ENCODE measurements around the gene CYB561. TPM values are rescaled to one million over a fixed set of nuclear protein-coding genes. Genes with fewer than 3 reads are reported as not detected.

CYB561 gene
- total and polyA plus RNA-seq, 9 of the 15 experiments (the other 6 are each of a cell fraction or from before 2014, with no cell fraction given) = 4.0 to 30.8 (median 17.4) TPM

DNA sequence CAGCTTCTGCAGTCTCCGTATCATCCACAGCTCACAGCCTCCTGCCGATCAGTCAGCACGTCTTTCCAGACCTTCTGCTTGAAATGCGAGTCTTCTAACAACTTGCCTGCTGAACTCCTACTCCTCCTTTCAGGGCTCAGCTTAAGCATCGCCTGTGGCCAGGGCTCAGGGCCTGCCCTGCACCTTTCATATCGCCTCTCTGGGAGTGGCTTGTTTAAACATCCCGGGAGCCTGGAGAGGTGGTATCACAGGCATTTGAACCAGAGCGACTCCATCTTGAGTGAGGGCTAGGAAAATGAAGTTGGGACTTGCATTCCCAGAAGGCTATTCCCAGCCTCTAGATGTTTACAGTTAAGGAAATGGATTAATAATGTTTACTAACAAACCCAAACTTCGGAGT lies 13.9 kb upstream of the CYB561 start (continued):
- TF ChIP-seq NCOA4 (IDR thresholded peaks at IDR 0.05; ENCODE audit: partially characterized antibody) (no peak), TAF7 (tag; IDR thresholded peaks at IDR 0.05) (0 out of 2 replicates have a peak, but pooled peaks have one; percentile 43), TRIM24 (IDR thresholded peaks at IDR 0.05) (no peak), EHMT2 (IDR thresholded peaks at IDR 0.05) (no peak), SPI1 (IDR thresholded peaks at IDR 0.05; ENCODE audit: borderline replicate concordance, low read depth, low read length) (no peak), MYC (IDR thresholded peaks at IDR 0.05; ENCODE audit: low read depth, low read length) (no peak), MYC (CRISPR knock-in tag; IDR thresholded peaks at IDR 0.05; ENCODE audit: borderline replicate concordance, low read depth) (0 out of 2 replicates have a peak, but pooled peaks have one; percentile 39), ZKSCAN1 (IDR thresholded peaks at IDR 0.05; ENCODE audit: low read depth, low read length) (no peak), ILK (tag; IDR thresholded peaks at IDR 0.05; ENCODE audit: borderline replicate concordance, low read depth) (peak; percentile 85), ZNF316 (IDR thresholded peaks at IDR 0.05) (no peak), RBBP5 (IDR thresholded peaks at IDR 0.05; ENCODE audit: borderline replicate concordance, insufficient read depth, low read length, poor library complexity, severe bottlenecking) (no peak), ZNF696 (CRISPR knock-in tag; conservative IDR thresholded peaks at IDR 0.05) (0 out of 2 replicates have a peak, but pooled peaks have one; percentile 31), ZNF830 (CRISPR knock-in tag; IDR thresholded peaks at IDR 0.05) (no peak), ZNF41 (CRISPR knock-in tag; conservative IDR thresholded peaks at IDR 0.05) (peak; percentile 90), RBM34 (IDR thresholded peaks at IDR 0.05; ENCODE audit: borderline replicate concordance, insufficient read depth, low read length) (no peak), SAP30 (IDR thresholded peaks at IDR 0.05; ENCODE audit: borderline replicate concordance, insufficient read depth, low read depth, low read length, poor library complexity, severe bottlenecking) (no peak), TEAD2 (tag; IDR thresholded peaks at IDR 0.05) (peak; percentile 82), ZNF134 (CRISPR knock-in tag; conservative IDR thresholded peaks at IDR 0.05) (peak; percentile 78), NBN (IDR thresholded peaks at IDR 0.05; ENCODE audit: low read depth) (no peak)
- TF ChIP-seq, protein P1, sequence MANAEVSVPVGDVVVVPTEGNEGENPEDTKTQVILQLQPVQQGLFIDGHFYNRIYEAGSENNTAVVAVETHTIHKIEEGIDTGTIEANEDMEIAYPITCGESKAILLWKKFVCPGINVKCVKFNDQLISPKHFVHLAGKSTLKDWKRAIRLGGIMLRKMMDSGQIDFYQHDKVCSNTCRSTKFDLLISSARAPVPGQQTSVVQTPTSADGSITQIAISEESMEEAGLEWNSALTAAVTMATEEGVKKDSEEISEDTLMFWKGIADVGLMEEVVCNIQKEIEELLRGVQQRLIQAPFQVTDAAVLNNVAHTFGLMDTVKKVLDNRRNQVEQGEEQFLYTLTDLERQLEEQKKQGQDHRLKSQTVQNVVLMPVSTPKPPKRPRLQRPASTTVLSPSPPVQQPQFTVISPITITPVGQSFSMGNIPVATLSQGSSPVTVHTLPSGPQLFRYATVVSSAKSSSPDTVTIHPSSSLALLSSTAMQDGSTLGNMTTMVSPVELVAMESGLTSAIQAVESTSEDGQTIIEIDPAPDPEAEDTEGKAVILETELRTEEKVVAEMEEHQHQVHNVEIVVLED (CRISPR knock-in tag; IDR thresholded peaks at IDR 0.05) = 0 out of 2 replicates have a peak, but pooled peaks have one; percentile 37
- TF ChIP-seq, protein P2, sequence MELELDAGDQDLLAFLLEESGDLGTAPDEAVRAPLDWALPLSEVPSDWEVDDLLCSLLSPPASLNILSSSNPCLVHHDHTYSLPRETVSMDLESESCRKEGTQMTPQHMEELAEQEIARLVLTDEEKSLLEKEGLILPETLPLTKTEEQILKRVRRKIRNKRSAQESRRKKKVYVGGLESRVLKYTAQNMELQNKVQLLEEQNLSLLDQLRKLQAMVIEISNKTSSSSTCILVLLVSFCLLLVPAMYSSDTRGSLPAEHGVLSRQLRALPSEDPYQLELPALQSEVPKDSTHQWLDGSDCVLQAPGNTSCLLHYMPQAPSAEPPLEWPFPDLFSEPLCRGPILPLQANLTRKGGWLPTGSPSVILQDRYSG (tag; conservative IDR thresholded peaks at IDR 0.05; ENCODE audit: low read depth) = peak; percentile 86; the same call in 1 of the 2 replicates
- TF ChIP-seq, protein P3, sequence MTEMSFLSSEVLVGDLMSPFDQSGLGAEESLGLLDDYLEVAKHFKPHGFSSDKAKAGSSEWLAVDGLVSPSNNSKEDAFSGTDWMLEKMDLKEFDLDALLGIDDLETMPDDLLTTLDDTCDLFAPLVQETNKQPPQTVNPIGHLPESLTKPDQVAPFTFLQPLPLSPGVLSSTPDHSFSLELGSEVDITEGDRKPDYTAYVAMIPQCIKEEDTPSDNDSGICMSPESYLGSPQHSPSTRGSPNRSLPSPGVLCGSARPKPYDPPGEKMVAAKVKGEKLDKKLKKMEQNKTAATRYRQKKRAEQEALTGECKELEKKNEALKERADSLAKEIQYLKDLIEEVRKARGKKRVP (CRISPR knock-in tag; IDR thresholded peaks at IDR 0.05) = peak; percentile 78; the same call in 1 of the 2 replicates
- TF ChIP-seq, protein P4, sequence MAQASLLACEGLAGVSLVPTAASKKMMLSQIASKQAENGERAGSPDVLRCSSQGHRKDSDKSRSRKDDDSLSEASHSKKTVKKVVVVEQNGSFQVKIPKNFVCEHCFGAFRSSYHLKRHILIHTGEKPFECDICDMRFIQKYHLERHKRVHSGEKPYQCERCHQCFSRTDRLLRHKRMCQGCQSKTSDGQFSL (CRISPR knock-in tag; IDR thresholded peaks at IDR 0.05) = no peak
- TF ChIP-seq, protein P4 (tag; IDR thresholded peaks at IDR 0.05) = peak in 1 of 2 experiments; percentile 81; a peak in 2 of 4 replicates
